Right lobe of liver (tissue), 6 donors: ENCODE results near the gene KDM4B. TPM values are rescaled to one million over a fixed set of nuclear protein-coding genes. Genes with fewer than 3 reads are reported as not detected.
"Not testable (repeated sequence)": the region's sequence is repeated elsewhere in the genome, so short reads cannot be mapped to it uniquely, and the experiment has no call there.

ENCODE experiments used
- ATAC-seq, 4 donors: fragments of 200-7000 bp; cut with Tn5 transposase; one replicate each; pipeline ENCODE4 v1.9.1; 2020; ENCODE audit warnings: mild to moderate bottlenecking in 4 of 4, moderate library complexity in 4 of 4
- DNase-seq, 3 donors: peaks; one replicate each; pipeline ENCODE4 v3.0.0-alpha.2; 2020
- H3K27ac ChIP-seq, 3 donors: fragments of 200-600 bp; one replicate each; pipeline ENCODE4 v1.8.0; 2022
- H3K27me3 ChIP-seq, 2 donors: fragments of 200-600 bp; one replicate each; pipeline ENCODE4 v1.8.0; 2022
- H3K36me3 ChIP-seq, 4 donors: fragments of 200-600 bp; sonication (generic) in 1 of 4; one replicate each; pipeline versions ENCODE4 v1.5.1 to v1.8.0; 2017 to 2022; ENCODE audit warnings: control low read depth in 1 of 4
- H3K4me1 ChIP-seq, 4 donors: fragments of 200-600 bp; sonication (generic) in 1 of 4; one replicate each; pipeline versions ENCODE4 v1.5.1 to v1.8.0; 2017 to 2022; ENCODE audit warnings: control low read depth in 1 of 4
- H3K4me3 ChIP-seq, 3 donors: fragments of 200-600 bp; one replicate each; pipeline ENCODE4 v1.8.0; 2022
- H3K9me3 ChIP-seq, 4 donors: fragments of 200-600 bp; sonication (generic) in 1 of 4; one replicate each; pipeline versions ENCODE4 v1.5.1 to v1.8.0; 2017 to 2022; ENCODE audit warnings: control low read depth in 1 of 4
- POLR2A ChIP-seq: fragments of 450-650 bp; IDR thresholded peaks from one replicate; pipeline ENCODE4 v1.6.1; 2017; ENCODE audit warnings: antibody characterized with exemption, mild to moderate bottlenecking
- WGBS: methylation state at CpG from one replicate; pipeline ENCODE4 v1.1.6; 2018; ENCODE audit warnings: low coverage, low lambda C conversion rate; ENCODE audit not compliant: insufficient coverage; ENCODE audit errors: missing lambda C conversion rate; 5-methylcytosine and 5-hydroxymethylcytosine counted together
- intact Hi-C, 2 donors: fragments of 100-400 bp; cut with DNase I; formaldehyde crosslinking; loops; one replicate each; pipeline versions ENCODE4 v1.11.2 to v1.14.1; 2022
- total RNA-seq, 6 experiments: library from RNA; depleted of rRNA in 2 of 6; stranded (reverse); fragments of >200 nt in 2 of 6; fragmentation: NEBNext Ultra II Directional in 3 of 6; extraction: Animal tissue kit (Norgen Biotek cat#: 25700) in 3 of 6; gene quantifications; one replicate each; pipeline versions ENCODE4 v1.1.0 to v1.2.4, GENCODE V29; 2016 to 2023
- TF ChIP-seq, protein P1 (sequence below), 4 donors: fragments of 200-600 bp in 3 of 4; fragments of 450-650 bp in 1 of 4; IDR thresholded peaks; one replicate each; pipeline versions ENCODE4 v1.5.1 to v1.8.0; 2016 to 2022; ENCODE audit warnings: antibody characterized with exemption in 4 of 4, mild to moderate bottlenecking in 2 of 4
- donor health status: DM: no; HTN: yes; CAD: no.
- donor health status: DM: no; HTN: no; CAD: no.
- donor health status: DM: no; HTN: no; CAD: no.
- donor health status: DM: no; HTN: yes; CAD: no.
- donor health status: DM: no; HTN: yes; CAD: no.

Gene KDM4B
- total RNA-seq, 6 experiments from 2014 or later: 14.2 to 36.9 (median 29.1) TPM

DNA sequence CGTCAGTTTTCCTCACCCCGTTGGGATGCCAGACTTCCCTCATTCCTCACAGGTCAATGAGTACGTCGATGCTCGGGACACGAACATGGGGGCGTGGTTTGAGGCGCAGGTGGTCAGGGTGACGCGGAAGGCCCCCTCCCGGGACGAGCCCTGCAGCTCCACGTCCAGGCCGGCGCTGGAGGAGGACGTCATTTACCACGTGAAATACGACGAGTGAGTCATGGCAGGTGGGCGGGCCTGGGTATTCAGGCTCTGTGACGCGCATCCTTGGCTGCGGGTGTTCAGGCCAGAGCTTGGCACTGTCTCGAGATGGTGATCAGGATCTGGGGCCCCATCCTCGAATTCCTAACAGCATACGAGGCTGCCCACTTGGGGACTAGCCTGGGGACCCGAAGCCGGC is 38.2 kb upstream of the KDM4B start:
- Histone ChIP-seq H3K36me3 (no peaks in the 10 kb centered on the region), H3K27me3 (no peaks in the 10 kb centered on the region), H3K4me1 (no peaks in the 10 kb centered on the region), H3K4me3 (no peak overlapping the region), H3K27ac (no peak overlapping the region), H3K9me3 (no peaks in the 10 kb centered on the region)
- intact Hi-C loops: no loop called here
- no peak for ATAC-seq
- no peak for DNase-seq
- WGBS: no CpG with 5 or more reads among the region's 28 CpGs
- TF ChIP-seq, protein P1, sequence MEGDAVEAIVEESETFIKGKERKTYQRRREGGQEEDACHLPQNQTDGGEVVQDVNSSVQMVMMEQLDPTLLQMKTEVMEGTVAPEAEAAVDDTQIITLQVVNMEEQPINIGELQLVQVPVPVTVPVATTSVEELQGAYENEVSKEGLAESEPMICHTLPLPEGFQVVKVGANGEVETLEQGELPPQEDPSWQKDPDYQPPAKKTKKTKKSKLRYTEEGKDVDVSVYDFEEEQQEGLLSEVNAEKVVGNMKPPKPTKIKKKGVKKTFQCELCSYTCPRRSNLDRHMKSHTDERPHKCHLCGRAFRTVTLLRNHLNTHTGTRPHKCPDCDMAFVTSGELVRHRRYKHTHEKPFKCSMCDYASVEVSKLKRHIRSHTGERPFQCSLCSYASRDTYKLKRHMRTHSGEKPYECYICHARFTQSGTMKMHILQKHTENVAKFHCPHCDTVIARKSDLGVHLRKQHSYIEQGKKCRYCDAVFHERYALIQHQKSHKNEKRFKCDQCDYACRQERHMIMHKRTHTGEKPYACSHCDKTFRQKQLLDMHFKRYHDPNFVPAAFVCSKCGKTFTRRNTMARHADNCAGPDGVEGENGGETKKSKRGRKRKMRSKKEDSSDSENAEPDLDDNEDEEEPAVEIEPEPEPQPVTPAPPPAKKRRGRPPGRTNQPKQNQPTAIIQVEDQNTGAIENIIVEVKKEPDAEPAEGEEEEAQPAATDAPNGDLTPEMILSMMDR (IDR thresholded peaks at IDR 0.05): no peak
- TF ChIP-seq POLR2A: no peak

DNA sequence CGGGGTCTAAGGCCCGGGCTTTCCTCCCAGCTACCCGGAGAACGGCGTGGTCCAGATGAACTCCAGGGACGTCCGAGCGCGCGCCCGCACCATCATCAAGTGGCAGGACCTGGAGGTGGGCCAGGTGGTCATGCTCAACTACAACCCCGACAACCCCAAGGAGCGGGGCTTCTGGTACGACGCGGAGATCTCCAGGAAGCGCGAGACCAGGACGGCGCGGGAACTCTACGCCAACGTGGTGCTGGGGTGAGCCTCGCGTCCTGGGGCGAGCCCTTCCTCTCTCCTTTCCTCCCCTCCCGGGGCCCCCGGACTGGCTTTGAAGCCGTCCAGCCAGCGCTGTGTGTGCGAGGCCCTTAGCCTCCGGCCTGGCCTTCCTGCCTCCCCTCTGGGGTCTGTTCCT is 36.2 kb upstream of the KDM4B start:
- Histone ChIP-seq H3K27ac (no peak overlapping the region), H3K9me3 (no peaks in the 10 kb centered on the region), H3K4me1 (no peaks in the 10 kb centered on the region), H3K27me3 (no peaks in the 10 kb centered on the region), H3K36me3 (no peaks in the 10 kb centered on the region), H3K4me3 (no peak overlapping the region)
- WGBS: 92% methylated on average over 12 of the region's 32 CpGs
- intact Hi-C loops: no loop called here
- no peak for DNase-seq
- no peak for ATAC-seq
- no peak for TF ChIP-seq POLR2A
- TF ChIP-seq, protein P1 (IDR thresholded peaks at IDR 0.05): no peak

DNA sequence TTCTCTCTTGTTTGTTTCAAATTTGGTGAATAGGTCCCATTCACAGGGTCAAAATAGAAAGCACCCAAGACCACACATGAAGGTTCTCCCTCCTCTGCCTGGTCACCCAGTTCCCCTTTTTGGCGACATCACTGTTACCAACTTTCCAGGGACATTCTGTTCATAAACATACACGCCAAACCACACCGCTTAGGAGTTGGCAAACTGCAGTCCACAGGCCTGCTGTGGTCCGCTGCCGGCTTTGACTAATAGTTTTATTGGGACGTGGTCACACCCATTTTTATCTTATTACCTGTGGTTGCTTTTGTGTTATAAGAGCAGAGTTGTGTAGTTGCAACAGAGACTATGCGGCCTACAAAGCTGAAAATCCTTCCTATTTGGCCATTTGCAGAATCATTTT is 35.4 kb upstream of the KDM4B start:
- intact Hi-C loops: no loop called here
- ATAC-seq (no peak), DNase-seq (no peak)

DNA sequence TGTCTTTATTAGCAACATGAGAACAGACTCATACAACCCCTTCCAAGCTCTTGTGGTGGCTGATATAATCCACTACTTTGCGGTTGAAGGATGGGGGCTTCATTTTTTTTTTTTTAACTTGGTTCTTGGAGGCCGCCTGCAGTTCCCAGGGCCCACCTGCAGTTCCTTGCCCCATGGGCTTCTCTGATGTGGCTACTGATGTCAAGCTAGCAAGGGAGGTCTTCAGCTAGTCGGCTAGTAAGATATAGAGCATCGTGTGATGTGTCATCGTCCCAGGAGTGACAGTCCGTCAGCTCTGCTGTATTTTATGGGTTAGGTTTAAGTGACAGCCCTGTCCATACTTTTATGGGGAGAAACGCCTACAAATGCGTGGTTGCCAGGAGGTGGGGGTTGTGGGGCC is 33.5 kb upstream of the KDM4B start:
- H3K9me3 ChIP-seq: no peaks in the 10 kb centered on the region
- TF ChIP-seq, protein P1 (IDR thresholded peaks at IDR 0.05): no peak
- TF ChIP-seq POLR2A: no peak
- no peaks in the 10 kb centered on the region for H3K36me3 ChIP-seq
- ATAC-seq (no peak), DNase-seq (no peak)
- no peak overlapping the region for H3K27ac ChIP-seq
- WGBS: 86% methylated on average over 7 of the region's 8 CpGs
- H3K27me3 ChIP-seq: no peaks in the 10 kb centered on the region
- intact Hi-C loops: no loop called here
- no peak overlapping the region for H3K4me3 ChIP-seq
- H3K4me1 ChIP-seq: no peaks in the 10 kb centered on the region

More for the DNA sequence above, 35.4 kb upstream of the KDM4B start:
- Histone ChIP-seq H3K27ac (no peak overlapping the region), H3K4me1 (no peaks in the 10 kb centered on the region), H3K27me3 (no peaks in the 10 kb centered on the region), H3K36me3 (no peaks in the 10 kb centered on the region), H3K9me3 (no peaks in the 10 kb centered on the region), H3K4me3 (no peak overlapping the region)
- WGBS: 94% methylated on average over 6 of the region's 7 CpGs
- TF ChIP-seq, protein P1 (IDR thresholded peaks at IDR 0.05): no peak
- TF ChIP-seq POLR2A: no peak

DNA sequence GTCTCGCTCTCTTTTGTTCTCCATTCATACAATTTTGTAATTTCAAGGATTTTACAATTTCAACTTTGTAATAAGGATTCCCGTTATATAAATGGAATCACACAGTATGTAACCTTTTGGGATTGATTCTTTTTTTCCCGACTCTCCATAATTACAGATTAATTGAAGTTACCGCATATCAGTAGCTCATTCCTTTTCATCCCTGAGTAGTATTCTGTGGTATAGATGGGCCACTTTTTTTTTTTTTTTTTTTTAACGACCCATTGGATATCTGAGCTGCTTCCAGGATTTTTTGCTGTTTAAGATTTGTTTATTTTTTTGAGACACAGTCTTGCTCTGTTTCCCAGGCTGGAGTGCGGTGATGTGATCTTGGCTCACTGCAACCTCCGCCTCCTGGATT is 31.9 kb upstream of the KDM4B start:
- H3K36me3 ChIP-seq: no peaks in the 10 kb centered on the region
- H3K4me1 ChIP-seq: no peaks in the 10 kb centered on the region
- intact Hi-C loops: no loop called here
- H3K27me3 ChIP-seq: no peaks in the 10 kb centered on the region
- ATAC-seq: no peak
- TF ChIP-seq, protein P1 (IDR thresholded peaks at IDR 0.05): no peak
- no peak for TF ChIP-seq POLR2A
- WGBS: 91% methylated on average over 7 of the region's 7 CpGs
- no peak overlapping the region for H3K27ac ChIP-seq
- DNase-seq: no peak
- no peaks in the 10 kb centered on the region for H3K9me3 ChIP-seq
- no peak overlapping the region for H3K4me3 ChIP-seq

DNA sequence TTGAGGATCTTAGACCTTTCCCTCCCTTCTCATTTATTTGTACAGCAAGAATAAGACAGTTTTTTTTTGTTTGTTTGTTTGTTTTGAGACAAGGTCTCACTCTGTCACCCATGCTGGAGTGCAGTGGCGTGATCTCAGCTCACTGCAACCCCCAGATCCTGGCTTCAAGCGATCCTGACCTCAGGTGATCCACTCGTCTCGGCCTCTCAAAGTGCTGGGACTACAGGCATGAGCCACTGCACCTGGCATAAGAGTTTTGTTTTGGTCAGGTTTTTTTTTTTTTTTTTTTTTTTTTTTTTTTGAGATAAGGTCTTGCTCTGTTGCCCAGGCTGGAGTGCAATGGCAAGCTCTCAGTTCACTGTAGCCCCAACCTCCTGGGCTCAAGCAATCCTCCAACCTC is 30.5 kb upstream of the KDM4B start:
- ATAC-seq, H3K4me3 ChIP-seq, DNase-seq, H3K27me3 ChIP-seq, H3K36me3 ChIP-seq, H3K27ac ChIP-seq, H3K4me1 ChIP-seq, H3K9me3 ChIP-seq, intact Hi-C loops: not testable (repeated sequence)
- WGBS: 100% methylated on average over 4 of the region's 4 CpGs
